HG03342 (cell line): ENCODE data around the gene PSMD11.

ENCODE experiments used
- ATAC-seq: cut with Tn5 transposase; IDR thresholded peaks from one replicate; pipeline ENCODE4 v1.9.1; 2021; ENCODE audit warnings: mild to moderate bottlenecking, moderate library complexity; ENCODE audit not compliant: unreplicated experiment

PSMD11 gene

DNA sequence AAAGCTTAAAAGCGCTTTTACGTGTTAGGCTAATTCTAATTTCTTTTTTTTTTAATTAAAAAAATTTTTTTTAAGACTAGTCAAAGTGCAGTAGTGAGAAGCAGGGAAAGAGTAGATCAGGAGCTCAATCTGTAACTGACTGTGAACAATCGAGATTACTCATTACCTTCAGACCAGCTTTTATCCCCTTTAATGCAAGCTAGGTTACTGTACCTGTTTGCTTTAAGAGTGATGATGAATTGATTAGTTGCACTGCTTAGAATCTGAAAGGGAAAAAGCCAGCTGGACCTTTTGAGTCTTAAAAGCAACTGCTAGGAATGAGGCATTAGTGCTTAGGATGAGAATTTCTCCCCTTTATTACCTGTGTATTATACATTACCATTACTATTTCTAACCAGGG is 19.0 kb downstream of the PSMD11 start:
- ATAC-seq: no peak

DNA sequence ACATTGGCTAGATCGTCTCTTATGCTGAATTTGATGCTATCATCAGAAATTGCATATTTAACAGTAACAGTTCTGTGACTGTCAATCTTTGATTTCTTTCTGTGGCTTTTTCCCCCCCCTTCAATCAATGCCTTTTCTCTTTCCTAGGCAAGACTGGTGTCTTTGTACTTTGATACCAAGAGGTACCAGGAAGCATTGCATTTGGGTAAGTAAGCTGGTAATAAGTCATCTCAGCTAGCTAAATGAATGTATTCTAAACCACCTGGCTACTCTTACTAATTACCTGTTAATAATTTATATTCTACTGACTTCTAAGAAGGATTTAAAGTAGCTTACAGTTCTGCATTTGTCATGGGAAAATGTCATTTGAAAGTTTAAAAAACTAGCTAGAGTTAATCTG is 20.1 kb downstream of the PSMD11 start:
- no peak for ATAC-seq

DNA sequence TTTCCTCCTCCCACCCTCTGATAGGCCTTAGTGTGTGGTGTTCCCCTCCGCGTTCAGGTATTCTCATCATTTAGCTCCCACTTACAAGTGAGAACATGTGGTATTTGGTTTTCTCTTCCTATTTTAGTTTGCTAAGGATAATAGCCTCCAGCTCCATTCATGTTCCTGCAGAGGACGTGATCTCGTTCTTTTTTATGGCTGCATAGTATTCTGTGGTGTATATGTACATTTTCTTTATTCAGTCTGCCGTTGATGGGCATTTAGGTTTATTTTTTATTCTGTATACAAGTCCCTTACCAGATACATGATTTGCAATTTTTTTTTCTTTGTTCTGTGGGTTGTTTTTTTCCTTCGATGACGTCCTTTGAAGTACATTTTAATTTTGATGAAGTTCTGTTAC is 23.6 kb downstream of the PSMD11 start:
- ATAC-seq: no peak

DNA sequence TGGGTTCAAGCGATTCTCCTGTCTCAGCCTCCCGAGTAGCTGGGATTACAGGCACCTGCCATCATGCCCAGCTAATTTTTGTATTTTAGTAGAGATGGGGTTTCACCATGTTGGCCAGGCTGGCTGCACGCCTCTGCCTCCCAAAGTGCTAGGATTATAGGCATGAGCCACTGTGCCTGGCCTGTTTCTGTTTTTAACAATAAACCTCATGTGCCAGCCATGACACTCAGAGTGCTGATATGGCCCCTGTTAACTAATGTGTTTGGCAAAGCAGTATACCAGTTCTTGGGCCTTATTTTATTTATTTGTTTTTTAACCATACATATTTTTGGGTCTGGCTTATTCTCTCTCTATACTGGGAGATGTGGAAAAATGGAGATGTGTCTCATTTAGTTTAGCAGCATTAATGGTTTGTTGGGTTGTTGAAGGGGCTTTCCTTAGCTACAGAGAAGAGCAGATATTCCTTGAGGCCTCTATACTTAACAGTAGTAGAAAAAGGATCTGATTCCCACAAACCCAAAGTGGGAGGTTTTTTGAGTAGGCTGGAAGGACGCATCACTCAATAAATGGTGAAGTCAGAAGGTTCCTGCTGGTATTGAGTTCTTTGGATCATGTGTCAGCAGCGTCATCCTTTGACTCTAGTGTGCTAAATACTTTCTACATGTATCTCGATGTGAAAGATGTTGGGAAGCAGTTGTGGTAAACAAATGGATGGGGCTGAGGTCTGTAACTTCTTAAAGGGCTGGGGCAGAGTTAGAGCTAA is 26.3 kb downstream of the PSMD11 start:
- ATAC-seq: no peak

DNA sequence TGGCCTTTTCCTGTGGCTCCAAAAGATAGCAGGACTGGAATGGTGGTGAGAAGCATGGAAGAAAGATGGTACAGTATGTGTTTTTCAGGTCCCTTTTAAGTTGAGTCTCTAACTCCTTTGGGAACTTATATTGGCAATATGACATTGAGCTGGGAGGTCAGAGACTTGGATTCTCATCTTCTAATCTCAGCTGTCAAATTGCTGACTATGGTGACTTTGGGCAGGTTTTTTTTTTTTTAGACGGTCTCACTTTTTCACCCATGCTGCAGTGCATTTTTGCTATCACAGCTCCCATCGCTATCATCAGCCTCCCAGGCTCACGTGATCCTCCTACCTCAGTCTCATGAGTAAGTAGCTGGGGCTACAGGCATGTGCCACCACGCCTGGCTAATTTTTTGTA is 27.3 kb downstream of the PSMD11 start:
- no peak for ATAC-seq

DNA sequence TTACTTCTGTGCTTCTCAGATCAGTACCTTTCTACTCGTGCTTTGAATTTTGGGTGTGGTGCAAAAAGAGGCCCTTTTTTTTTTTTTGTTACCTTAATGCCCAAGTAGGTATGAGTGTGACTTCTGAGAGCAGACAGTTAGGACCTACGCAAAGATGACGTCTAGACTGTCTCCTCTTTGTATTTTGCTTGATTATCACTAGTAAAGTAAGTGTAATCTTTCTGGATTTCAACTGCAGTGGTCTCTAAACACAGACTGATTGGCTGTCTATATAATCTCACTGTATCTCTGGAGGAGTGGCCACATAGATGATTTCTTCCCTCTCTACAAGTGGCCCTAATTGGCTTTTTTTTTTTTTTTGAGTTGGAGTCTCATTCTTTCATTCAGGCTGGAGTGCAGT is 30.9 kb downstream of the PSMD11 start:
- no peak for ATAC-seq

DNA sequence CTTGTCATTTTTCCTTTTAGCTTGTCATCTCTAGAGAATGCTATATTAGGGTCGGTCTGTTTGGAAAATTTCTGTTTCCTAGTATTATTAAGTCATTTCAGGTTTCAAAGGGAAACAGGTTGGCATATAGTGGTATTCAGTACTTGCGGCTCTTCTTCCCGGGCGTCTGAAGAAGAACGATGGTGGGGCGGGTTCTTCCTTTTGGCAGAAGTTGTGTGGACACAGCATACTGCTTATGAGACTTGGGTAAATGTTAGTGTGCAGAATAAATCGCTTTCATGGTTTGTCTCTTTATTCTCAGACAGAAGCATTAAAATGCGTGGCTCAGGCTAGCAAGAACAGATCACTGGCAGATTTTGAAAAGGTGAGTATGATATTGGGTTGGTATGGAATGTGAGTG is 32.9 kb downstream of the PSMD11 start:
- no peak for ATAC-seq

DNA sequence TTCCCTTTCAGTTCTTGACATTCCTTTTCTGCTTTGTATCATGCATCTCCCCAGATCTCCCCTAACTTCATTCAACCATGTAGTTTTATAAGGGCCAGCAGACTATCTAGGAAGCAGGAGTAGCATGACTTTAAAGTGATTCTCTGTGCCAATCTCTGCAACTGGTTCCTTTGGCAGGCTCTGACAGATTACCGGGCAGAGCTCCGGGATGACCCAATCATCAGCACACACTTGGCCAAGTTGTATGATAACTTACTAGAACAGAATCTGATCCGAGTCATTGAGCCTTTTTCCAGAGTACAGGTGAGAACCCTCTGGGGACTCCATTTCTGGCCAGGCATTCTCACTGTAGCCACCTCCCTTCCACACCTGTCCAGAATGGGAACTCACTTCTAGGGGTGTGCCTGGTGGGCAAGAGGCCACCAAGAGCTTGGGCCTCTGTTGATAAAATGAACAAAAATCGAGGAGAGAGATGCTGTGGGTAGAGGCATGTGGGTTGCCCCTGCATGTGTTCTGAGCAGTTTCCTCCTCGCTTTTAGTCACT is 34.8 kb downstream of the PSMD11 start:
- no peak for ATAC-seq

DNA sequence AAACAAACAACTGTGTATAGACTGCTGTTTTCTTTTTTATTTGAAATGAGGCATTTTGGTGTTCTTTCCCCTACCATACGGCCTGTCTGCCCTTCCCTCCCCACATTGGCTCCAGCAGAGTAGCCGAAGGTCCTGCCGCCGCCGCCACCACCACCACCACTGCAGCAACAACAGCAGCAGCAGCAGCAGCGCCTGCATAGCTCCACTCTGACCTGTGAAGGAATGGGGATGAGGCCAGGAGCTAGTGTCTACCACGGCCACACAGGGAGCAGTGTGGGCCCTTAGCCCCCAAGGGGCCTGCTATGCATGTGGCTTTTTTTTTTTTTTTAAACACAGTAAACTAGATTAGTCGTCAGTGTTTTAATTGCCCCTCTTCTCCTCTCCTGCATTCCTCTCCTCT is 36.9 kb downstream of the PSMD11 start:
- no peak for ATAC-seq

DNA sequence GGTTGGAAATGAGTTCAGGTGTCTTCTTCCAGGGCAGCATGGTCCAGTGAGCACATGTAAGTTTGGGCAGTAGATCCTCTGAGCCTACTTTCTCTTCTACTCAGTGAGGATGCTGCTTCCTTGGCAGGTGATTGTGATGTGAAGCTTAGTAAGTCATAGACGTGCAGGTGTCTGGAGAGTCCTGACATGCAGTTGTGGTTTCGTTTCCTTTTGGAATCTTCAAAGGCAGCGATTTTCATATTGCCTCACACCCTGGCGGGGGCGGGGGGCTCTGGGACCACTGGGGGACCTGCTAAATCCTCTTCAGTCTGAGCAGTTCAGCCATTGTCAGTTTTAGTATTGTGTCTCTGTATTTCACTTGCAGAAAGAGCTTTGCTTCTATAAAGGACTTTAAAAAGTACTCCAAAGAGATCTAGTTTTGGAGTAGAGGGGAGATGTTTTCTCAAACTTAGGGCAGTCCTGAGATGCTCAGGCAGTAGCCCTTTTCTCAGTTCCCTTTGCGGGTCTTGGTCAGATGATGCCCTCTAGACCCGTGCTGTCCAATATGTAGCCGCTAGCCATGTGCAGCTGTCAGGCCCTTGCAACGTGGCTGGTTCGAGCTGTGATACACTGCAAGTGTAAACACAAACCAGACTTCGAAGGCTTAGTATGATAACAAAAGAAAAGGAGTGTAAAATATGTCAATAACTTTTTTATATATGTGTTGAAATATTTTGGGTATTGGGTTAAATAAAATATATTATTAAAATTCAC is 38.4 kb downstream of the PSMD11 start:
- ATAC-seq: no peak

DNA sequence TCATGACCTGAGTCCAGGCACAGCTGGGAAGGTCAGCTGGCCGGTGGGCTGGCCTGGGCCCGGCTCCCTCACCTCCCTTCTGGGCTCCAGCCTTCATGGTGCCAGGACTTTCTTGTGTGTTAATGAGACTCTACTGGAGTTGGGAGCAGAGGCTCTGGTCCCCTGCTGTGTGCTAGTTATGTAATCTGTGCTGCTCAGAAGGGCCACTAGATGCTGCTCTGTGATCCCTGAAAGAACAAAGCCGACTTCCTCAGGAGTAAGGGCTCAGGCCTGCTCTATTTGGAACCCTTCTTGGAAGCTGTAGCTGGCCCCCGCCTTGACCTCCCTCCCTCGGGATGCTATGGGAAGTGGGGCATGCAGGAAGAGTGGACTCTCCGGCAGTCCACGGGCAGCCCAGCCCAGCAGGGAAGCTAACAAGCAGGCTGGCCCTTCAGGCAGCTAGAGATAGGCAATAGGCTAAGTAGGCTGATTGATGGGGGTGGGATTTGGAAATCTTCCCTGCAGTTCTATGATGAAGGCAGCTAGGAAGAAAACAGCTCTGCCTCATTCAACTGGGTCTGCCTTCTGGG is 39.2 kb downstream of the PSMD11 start:
- no peak for ATAC-seq

DNA sequence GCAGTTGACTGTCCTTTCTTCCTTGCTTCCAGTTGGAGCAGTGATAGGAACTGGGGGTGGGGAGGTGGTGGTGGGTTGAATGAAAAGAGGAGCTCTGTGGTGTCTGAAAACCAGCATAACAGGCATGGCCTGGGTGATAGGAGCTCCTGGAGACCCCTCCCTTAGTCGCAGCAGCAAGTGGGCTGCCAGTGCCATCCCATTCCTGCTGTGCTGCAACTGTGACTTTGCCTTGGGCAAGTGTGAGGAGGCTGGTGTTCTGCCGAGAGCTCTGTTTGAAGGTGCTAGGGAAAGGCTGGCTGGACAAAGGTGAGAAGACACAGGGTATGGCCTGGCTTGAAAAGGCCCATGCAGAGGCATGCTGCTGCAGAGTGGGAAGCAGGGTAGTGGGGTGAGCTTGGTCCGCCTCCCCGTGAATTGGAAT is 39.7 kb downstream of the PSMD11 start:
- ATAC-seq: no peak

DNA sequence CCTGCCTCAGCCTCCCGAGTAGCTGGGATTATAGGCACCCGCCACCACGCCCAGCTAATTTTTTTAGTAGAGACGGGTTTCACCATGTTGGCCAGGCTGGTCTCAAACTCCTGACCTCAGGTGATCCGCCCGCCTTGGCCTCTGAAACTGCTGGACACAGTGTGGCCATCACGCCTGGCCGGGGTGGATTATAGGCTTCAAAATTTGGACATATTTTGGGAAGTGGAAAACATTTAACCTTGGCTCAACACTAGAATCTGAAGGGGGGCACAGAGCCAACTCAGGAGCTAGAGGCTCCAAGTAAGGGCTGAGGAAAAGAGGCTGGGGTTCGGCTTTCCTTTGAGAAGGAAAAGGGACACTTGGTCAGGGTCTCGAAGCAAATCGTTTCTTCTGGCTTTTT is 40.3 kb downstream of the PSMD11 start:
- no peak for ATAC-seq

DNA sequence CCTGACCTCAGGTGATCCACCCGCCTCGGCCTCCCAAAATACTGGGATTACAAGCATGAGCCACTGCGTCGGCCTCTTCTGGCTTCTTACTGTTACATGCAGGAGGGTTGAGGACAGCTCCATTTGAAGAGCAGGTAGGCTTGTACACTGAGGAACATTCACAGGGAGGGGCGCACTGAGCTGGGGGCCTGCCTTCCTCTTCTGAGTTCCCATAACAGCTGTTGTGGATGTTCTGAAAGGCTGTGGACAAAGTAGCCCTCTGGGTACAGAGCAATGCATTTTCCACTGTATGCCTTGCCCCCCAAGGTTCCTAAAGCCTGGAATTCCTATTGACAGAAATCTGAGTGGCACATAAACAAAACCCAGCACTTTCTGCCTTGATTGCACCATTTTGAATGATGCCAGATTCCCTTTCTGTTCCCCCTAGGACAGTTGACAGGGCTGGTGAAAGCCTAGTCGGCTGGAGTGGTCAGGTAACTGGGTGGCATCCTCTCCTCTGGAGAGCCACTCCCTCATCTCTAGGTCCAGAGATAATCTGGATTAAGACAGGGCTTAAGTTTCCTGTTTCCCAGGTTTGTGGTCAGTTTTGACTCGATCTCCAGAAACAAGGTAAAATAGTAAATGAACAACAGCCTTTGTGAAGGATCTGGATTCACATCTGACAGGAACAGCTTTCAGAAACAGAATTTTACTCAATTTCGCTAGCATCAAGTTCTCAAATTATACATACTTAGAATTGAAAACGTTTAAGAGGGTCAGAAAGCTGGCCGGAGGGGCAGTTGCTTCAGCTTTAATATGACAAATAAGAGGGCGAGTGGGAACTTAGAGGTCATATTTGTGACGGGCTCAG is 41.2 kb downstream of the PSMD11 start:
- ATAC-seq: no peak

DNA sequence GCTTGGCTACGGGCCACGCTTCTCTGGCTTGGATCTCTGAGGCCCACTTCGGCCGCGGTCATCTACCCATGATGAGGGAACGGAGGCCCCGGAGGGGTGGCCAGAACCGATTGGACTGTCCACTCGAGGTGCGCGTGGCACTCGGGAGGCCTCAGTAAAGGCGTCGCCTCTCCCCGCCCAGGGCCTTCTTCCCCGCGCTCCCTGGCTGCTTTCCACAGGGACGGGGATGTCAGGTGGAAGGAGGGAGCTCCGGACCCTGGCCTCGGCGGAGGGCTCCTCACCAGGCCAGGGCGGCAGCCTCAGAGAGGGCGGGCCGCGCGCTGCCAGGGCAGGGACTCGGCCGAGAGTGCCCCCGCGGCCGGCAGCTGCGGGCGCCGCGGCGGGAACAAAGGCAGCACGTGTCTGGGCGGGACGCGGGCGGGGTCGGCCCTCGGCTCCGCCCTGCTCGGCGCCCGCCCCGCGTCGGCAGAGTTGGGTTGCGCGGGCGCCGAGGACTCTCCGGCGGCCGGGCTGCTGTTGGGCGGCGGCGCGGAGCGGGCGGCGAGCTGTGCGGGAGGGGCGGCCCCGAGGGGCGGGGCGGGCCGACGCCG is 41.9 kb downstream of the PSMD11 start:
- peak; percentile 50 for ATAC-seq

DNA sequence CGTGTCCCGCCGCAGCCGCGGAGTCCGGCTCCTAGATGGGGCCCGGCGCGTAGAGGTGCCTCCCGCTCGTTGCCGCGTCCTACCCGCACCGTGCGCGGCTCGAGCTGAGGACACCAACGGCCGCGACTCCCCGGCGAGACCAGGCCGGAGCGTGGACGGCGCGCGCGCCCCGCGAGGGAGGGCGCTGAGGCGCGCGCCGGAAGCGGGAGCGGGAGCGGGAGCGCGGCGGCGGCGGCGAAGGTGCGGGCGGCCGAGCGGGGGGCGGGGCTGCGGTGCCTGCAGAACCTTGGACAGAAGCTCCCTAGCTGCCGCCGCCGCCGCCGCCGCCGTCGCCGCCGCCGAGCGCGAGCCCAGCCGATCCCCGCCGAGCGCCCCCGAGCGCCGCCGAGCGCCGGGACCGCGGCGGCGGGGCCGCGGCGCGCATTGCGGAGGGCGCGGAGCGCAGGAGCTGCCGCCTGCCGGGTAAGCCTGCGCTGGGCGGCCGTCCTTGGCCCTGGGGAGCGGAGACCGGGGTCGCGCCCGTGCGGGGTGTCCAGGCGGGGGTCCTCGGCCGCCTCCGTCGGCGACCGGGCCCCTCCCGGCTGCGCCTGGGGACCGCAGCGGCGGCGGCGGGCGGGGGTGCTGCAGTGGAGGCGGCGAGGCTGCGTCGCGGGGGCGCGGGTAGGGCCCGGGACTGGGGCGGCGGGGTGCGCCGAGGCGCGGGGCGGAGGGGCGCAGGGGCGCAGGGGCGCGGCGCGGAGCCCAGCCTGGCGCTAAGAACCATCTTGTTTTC is 42.6 kb downstream of the PSMD11 start, which contains the start of gene CDK5R1:
Gene CDK5R1, plus strand, starts transcription at position 293 of the 772 bp plus-strand sequence. CDS start 628 bp downstream, outside the sequence.
- peak; percentile 44 for ATAC-seq

DNA sequence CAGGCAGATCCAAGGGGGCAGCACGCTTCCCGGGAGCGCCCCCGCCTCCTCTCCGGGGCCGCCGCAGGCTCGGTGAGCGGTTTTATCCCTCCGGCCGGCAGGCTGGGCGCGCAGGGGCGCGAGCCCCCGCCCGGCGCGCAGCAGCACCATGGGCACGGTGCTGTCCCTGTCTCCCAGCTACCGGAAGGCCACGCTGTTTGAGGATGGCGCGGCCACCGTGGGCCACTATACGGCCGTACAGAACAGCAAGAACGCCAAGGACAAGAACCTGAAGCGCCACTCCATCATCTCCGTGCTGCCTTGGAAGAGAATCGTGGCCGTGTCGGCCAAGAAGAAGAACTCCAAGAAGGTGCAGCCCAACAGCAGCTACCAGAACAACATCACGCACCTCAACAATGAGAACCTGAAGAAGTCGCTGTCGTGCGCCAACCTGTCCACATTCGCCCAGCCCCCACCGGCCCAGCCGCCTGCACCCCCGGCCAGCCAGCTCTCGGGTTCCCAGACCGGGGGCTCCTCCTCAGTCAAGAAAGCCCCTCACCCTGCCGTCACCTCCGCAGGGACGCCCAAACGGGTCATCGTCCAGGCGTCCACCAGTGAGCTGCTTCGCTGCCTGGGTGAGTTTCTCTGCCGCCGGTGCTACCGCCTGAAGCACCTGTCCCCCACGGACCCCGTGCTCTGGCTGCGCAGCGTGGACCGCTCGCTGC is 43.3 kb downstream of the PSMD11 start:
- ATAC-seq: no peak

DNA sequence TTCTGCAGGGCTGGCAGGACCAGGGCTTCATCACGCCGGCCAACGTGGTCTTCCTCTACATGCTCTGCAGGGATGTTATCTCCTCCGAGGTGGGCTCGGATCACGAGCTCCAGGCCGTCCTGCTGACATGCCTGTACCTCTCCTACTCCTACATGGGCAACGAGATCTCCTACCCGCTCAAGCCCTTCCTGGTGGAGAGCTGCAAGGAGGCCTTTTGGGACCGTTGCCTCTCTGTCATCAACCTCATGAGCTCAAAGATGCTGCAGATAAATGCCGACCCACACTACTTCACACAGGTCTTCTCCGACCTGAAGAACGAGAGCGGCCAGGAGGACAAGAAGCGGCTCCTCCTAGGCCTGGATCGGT is 43.9 kb downstream of the PSMD11 start:
- no peak for ATAC-seq

DNA sequence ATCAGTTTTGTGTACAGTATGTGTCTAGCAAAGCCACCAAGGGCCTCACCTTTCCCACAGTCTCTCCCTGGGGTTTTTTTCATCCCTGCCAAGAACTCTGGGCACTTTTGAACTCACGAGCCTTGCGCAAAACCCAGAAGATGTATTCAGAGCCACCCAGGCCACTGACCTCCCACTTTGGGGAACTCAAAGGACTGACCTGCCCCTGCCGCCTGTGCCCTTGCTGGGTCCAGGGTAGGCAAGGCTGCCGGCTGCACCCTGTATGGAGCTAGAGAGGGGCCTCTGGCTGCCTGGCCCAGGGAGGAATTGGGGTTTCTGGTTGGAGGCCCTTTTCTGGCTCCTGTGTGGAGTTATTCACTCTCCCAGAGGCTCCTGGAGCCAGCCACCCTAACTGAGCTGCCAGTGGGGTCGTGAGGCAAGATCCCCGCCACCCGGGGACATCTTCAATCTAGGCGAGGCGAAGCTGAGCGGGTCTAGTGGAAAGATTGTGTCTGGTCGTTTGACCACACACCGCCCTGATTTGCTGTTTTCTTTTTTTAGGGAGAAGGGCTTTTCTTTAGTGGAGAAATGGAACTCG is 44.4 kb downstream of the PSMD11 start:
- ATAC-seq: no peak
